Liver (tissue), 9 donors: ENCODE data around the gene GPR26. TPM values are rescaled to one million over a fixed set of nuclear protein-coding genes. Genes with fewer than 3 reads are reported as not detected.

ENCODE experiments used
- DNase-seq: peaks from one replicate; pipeline ENCODE4 v3.0.0-alpha.2; 2017; ENCODE audit warnings: low spot score
- H3K27ac ChIP-seq, 2 donors: one replicate each; pipeline ENCODE4 v1.7.0; 2013; ENCODE audit warnings: inconsistent platforms in 2 of 2, low read length in 2 of 2, control low read depth in 1 of 2, low read depth in 1 of 2, mild to moderate bottlenecking in 1 of 2
- H3K27me3 ChIP-seq, 4 donors: one replicate each; pipeline versions ENCODE4 v1.6.1 to v1.7.0; 2013; ENCODE audit warnings: low read length in 3 of 4, inconsistent platforms in 1 of 4, mild to moderate bottlenecking in 1 of 4, moderate library complexity in 1 of 4; ENCODE audit not compliant: control insufficient read depth in 4 of 4, insufficient read depth in 4 of 4
- H3K36me3 ChIP-seq, 4 donors: one replicate each; pipeline versions ENCODE4 v1.6.1 to v1.7.0; 2013; ENCODE audit warnings: low read length in 3 of 4, mild to moderate bottlenecking in 3 of 4, low read depth in 1 of 4, moderate library complexity in 1 of 4; ENCODE audit not compliant: control insufficient read depth in 4 of 4, insufficient read depth in 3 of 4
- H3K4me1 ChIP-seq, 4 donors: one replicate each; pipeline versions ENCODE4 v1.6.1 to v1.7.0; 2013; ENCODE audit warnings: low read length in 3 of 4, mild to moderate bottlenecking in 3 of 4, moderate library complexity in 1 of 4; ENCODE audit not compliant: control insufficient read depth in 4 of 4, insufficient read depth in 4 of 4
- H3K4me3 ChIP-seq, 3 donors: one replicate each; pipeline versions ENCODE4 v1.6.1 to v1.7.0; 2013; ENCODE audit warnings: low read length in 3 of 3, control low read depth in 1 of 3, low read depth in 1 of 3, mild to moderate bottlenecking in 1 of 3
- H3K9ac ChIP-seq, 2 donors: one replicate each; pipeline ENCODE4 v1.7.0; 2013; ENCODE audit warnings: low read length in 2 of 2, mild to moderate bottlenecking in 2 of 2, moderate library complexity in 2 of 2, control low read depth in 1 of 2, low read depth in 1 of 2
- H3K9me3 ChIP-seq, 4 donors: one replicate each; pipeline versions ENCODE4 v1.6.1 to v1.7.0; 2013; ENCODE audit warnings: low read length in 3 of 4; ENCODE audit not compliant: control insufficient read depth in 4 of 4
- FOXA1 ChIP-seq: IDR thresholded peaks from 2 replicates; pipeline ENCODE4 v1.6.1; 2016; ENCODE audit warnings: antibody characterized with exemption
- GABPA ChIP-seq, 2 donors: IDR thresholded peaks in 1 of 2; conservative IDR thresholded peaks in 1 of 2; 2 replicates each; pipeline ENCODE4 v1.6.1; 2016; ENCODE audit warnings: antibody characterized with exemption in 2 of 2, mild to moderate bottlenecking in 1 of 2, moderate library complexity in 1 of 2
- HNF4A ChIP-seq, 2 donors: conservative IDR thresholded peaks; 2 replicates each; pipeline ENCODE4 v1.6.1; 2016; ENCODE audit warnings: antibody characterized with exemption in 2 of 2, mild to moderate bottlenecking in 2 of 2
- HNF4G ChIP-seq: IDR thresholded peaks from 2 replicates; pipeline ENCODE4 v1.6.1; 2016; ENCODE audit warnings: antibody characterized with exemption
- JUND ChIP-seq, 2 donors: IDR thresholded peaks; 2 replicates each; pipeline ENCODE4 v1.6.1; 2016; ENCODE audit warnings: antibody characterized with exemption in 2 of 2
- NR2F2 ChIP-seq: IDR thresholded peaks from 2 replicates; pipeline ENCODE4 v1.6.1; 2016; ENCODE audit warnings: antibody characterized with exemption
- RAD21 ChIP-seq, 2 donors: IDR thresholded peaks; 2 replicates each; pipeline ENCODE4 v1.6.1; 2016; ENCODE audit warnings: antibody characterized with exemption in 2 of 2, mild to moderate bottlenecking in 2 of 2
- RXRA ChIP-seq, 2 donors: IDR thresholded peaks; 2 replicates each; pipeline ENCODE4 v1.6.1; 2017 to 2018; ENCODE audit warnings: antibody characterized with exemption in 2 of 2, mild to moderate bottlenecking in 1 of 2
- SP1 ChIP-seq: IDR thresholded peaks from 2 replicates; pipeline ENCODE4 v1.6.1; 2018; ENCODE audit warnings: antibody characterized with exemption, mild to moderate bottlenecking
- TAF1 ChIP-seq: conservative IDR thresholded peaks from 2 replicates; pipeline ENCODE4 v1.6.1; 2016; ENCODE audit warnings: antibody characterized with exemption, mild to moderate bottlenecking
- YY1 ChIP-seq: IDR thresholded peaks from 2 replicates; pipeline ENCODE4 v1.6.1; 2016; ENCODE audit warnings: antibody characterized with exemption, mild to moderate bottlenecking
- WGBS: extraction: QIAGEN DNeasy Blood & Tissue Kit; methylation state at CpG from one replicate; pipeline ENCODE4 v1.1.7; 2013; 5-methylcytosine and 5-hydroxymethylcytosine counted together
- polyA plus RNA-seq, 2 donors: library from polyadenylated mRNA; stranded (reverse) in 1 of 2; unstranded in 1 of 2; fragments of 200-250 nt in 1 of 2; fragments of >200 nt in 1 of 2; fragmentation: Nextera tagmentation in 1 of 2; extraction: Ambion mirVana in 1 of 2; gene quantifications; one replicate each; pipeline versions ENCODE4 v1.2.1 to v1.2.3, GENCODE V29; 2013 to 2015
- total RNA-seq, 2 donors: library from RNA; depleted of rRNA; stranded (reverse); fragments of >200 nt; gene quantifications; one replicate each; pipeline ENCODE4 v1.2.3, GENCODE V29; 2014
- TF ChIP-seq, protein P1 (sequence below): fragments of 150-350 bp; IDR thresholded peaks from 2 replicates; pipeline ENCODE4 v1.5.1; 2017; ENCODE audit warnings: improper control_type of control experiment, low read depth, low read length; ENCODE audit not compliant: missing input control
- TF ChIP-seq, protein P2 (sequence below): IDR thresholded peaks from 2 replicates; pipeline ENCODE4 v1.6.1; 2016; ENCODE audit warnings: antibody characterized with exemption
- TF ChIP-seq, protein P3 (sequence below): IDR thresholded peaks from 2 replicates; pipeline ENCODE4 v1.6.1; 2016; ENCODE audit warnings: antibody characterized with exemption, mild to moderate bottlenecking
- TF ChIP-seq, protein P4 (sequence below): IDR thresholded peaks from 2 replicates; pipeline ENCODE4 v1.6.1; 2016; ENCODE audit warnings: antibody characterized with exemption
- TF ChIP-seq, protein P5 (sequence below): IDR thresholded peaks from 2 replicates; pipeline ENCODE4 v1.6.1; 2016; ENCODE audit warnings: antibody characterized with exemption
- donor health status: healthy.
- donor health status: healthy.
- donor health status: healthy.
- donor health status: healthy.
- donor health status: healthy.

GPR26 gene
- total and polyA plus RNA-seq, 4 donors: not detected

DNA sequence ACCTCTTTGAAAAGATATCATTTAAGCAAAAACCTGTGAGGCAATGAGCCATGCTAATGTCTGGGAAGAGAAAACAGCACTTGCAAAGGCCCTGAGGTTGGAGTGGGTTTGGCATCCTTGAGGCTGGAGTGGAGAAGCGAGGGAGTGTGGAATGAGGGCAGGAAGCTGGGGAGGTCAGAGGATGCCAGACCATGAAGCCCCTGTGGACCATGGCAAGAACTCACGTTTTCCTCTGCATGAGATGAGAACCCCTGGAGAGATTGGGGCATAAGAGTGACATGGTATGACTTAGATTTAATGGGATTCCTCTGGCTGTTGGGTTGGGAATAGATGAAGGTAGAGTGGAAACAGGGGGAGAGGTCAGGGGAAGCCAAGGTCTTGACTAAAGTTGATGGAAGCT lies 49.4 kb downstream of the GPR26 start:
- no peak overlapping the region for H3K9ac ChIP-seq
- H3K4me1 ChIP-seq: no peaks in the 10 kb centered on the region
- DNase-seq: no peak
- H3K4me3 ChIP-seq: no peak overlapping the region
- H3K36me3 ChIP-seq: no peaks in the 10 kb centered on the region
- no peak for TF ChIP-seq FOXA1
- H3K27ac ChIP-seq: no peak overlapping the region
- 54% methylated on average over 2 of the region's 2 CpGs for WGBS
- H3K27me3 ChIP-seq: peaks cover 0 to 10% (median 0%) of the 10 kb centered on the region in 4 donors
- H3K9me3 ChIP-seq: peaks cover 0 to 7% (median 1%) of the 10 kb centered on the region in 4 donors

DNA sequence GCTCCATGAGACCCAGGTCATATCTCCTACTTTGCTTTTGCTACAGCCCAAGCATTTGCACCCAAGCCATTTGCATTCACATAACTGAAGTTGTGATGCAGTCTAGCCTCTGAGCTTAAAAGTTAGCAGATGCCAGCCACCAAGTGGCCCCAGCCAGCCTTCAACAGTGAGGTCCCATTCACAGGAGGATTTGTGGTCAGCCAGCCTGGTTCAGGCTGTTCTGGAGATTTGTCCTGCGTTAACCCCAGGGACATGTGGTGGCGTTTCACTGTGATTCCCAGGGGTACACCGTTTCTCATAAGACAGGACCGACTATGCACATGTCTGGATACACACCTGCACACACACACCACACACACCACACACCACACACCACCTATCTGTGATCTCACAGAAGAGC lies 51.2 kb downstream of the GPR26 start:
- peaks cover 0 to 7% (median 1%) of the 10 kb centered on the region in 4 donors for H3K9me3 ChIP-seq
- H3K9ac ChIP-seq: no peak overlapping the region
- H3K27ac ChIP-seq: no peak overlapping the region
- H3K36me3 ChIP-seq: no peaks in the 10 kb centered on the region
- TF ChIP-seq HNF4A (conservative IDR thresholded peaks at IDR 0.05) (no peak), RAD21 (IDR thresholded peaks at IDR 0.05) (no peak), NR2F2 (no peak), RXRA (IDR thresholded peaks at IDR 0.05) (no peak), YY1 (no peak), HNF4G (no peak), JUND (IDR thresholded peaks at IDR 0.05) (no peak), FOXA1 (no peak), TAF1 (no peak), SP1 (no peak), GABPA (IDR thresholded peaks at IDR 0.05 in 1 of 2, conservative IDR thresholded peaks at IDR 0.05 in 1 of 2) (no peak)
- TF ChIP-seq, protein P1, sequence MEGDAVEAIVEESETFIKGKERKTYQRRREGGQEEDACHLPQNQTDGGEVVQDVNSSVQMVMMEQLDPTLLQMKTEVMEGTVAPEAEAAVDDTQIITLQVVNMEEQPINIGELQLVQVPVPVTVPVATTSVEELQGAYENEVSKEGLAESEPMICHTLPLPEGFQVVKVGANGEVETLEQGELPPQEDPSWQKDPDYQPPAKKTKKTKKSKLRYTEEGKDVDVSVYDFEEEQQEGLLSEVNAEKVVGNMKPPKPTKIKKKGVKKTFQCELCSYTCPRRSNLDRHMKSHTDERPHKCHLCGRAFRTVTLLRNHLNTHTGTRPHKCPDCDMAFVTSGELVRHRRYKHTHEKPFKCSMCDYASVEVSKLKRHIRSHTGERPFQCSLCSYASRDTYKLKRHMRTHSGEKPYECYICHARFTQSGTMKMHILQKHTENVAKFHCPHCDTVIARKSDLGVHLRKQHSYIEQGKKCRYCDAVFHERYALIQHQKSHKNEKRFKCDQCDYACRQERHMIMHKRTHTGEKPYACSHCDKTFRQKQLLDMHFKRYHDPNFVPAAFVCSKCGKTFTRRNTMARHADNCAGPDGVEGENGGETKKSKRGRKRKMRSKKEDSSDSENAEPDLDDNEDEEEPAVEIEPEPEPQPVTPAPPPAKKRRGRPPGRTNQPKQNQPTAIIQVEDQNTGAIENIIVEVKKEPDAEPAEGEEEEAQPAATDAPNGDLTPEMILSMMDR: no peak
- TF ChIP-seq, protein P2, sequence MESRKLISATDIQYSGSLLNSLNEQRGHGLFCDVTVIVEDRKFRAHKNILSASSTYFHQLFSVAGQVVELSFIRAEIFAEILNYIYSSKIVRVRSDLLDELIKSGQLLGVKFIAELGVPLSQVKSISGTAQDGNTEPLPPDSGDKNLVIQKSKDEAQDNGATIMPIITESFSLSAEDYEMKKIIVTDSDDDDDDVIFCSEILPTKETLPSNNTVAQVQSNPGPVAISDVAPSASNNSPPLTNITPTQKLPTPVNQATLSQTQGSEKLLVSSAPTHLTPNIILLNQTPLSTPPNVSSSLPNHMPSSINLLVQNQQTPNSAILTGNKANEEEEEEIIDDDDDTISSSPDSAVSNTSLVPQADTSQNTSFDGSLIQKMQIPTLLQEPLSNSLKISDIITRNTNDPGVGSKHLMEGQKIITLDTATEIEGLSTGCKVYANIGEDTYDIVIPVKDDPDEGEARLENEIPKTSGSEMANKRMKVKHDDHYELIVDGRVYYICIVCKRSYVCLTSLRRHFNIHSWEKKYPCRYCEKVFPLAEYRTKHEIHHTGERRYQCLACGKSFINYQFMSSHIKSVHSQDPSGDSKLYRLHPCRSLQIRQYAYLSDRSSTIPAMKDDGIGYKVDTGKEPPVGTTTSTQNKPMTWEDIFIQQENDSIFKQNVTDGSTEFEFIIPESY: no peak
- TF ChIP-seq, protein P3, sequence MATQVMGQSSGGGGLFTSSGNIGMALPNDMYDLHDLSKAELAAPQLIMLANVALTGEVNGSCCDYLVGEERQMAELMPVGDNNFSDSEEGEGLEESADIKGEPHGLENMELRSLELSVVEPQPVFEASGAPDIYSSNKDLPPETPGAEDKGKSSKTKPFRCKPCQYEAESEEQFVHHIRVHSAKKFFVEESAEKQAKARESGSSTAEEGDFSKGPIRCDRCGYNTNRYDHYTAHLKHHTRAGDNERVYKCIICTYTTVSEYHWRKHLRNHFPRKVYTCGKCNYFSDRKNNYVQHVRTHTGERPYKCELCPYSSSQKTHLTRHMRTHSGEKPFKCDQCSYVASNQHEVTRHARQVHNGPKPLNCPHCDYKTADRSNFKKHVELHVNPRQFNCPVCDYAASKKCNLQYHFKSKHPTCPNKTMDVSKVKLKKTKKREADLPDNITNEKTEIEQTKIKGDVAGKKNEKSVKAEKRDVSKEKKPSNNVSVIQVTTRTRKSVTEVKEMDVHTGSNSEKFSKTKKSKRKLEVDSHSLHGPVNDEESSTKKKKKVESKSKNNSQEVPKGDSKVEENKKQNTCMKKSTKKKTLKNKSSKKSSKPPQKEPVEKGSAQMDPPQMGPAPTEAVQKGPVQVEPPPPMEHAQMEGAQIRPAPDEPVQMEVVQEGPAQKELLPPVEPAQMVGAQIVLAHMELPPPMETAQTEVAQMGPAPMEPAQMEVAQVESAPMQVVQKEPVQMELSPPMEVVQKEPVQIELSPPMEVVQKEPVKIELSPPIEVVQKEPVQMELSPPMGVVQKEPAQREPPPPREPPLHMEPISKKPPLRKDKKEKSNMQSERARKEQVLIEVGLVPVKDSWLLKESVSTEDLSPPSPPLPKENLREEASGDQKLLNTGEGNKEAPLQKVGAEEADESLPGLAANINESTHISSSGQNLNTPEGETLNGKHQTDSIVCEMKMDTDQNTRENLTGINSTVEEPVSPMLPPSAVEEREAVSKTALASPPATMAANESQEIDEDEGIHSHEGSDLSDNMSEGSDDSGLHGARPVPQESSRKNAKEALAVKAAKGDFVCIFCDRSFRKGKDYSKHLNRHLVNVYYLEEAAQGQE: no peak
- TF ChIP-seq, protein P4, sequence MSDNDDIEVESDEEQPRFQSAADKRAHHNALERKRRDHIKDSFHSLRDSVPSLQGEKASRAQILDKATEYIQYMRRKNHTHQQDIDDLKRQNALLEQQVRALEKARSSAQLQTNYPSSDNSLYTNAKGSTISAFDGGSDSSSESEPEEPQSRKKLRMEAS: no peak
- TF ChIP-seq, protein P5, sequence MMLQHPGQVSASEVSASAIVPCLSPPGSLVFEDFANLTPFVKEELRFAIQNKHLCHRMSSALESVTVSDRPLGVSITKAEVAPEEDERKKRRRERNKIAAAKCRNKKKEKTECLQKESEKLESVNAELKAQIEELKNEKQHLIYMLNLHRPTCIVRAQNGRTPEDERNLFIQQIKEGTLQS: no peak
- H3K4me1 ChIP-seq: no peaks in the 10 kb centered on the region
- WGBS: 85% methylated on average over 4 of the region's 4 CpGs
- no peak for DNase-seq
- no peak overlapping the region for H3K4me3 ChIP-seq
- H3K27me3 ChIP-seq: peaks cover 0 to 15% (median 0%) of the 10 kb centered on the region in 4 donors
